T-helper 2 cell treated with Interferon-gamma antibody and Interleukin-4, amounts not matched to agents 100 ng/mL and 5 ng/mL, for 36 hours (primary cell): ENCODE measurements around the gene LARP4B. TPM values are rescaled to one million over a fixed set of nuclear protein-coding genes. Genes with fewer than 3 reads are reported as not detected.

Experiments used
- intact Hi-C: fragments of 100-400 bp; cut with micrococcal nuclease; formaldehyde crosslinking; loops from one replicate; pipeline ENCODE4 v1.15.1; 2023
- total RNA-seq: library from RNA; stranded (reverse); gene quantifications from 2 replicates; pipeline ENCODE4 v1.2.3, GENCODE V29; 2022

Gene LARP4B
- total RNA-seq, 1 donor from 2014 or later = 117 TPM

- intact Hi-C loops = no loop called here
These were observed 5.3 kb downstream of the LARP4B start for GRCh38 chr10:926075-926698.

- intact Hi-C loops = no loop called here
These were observed 7.0 kb downstream of the LARP4B start for GRCh38 chr10:924524-924859.

GRCh38 chr10:923844-924523, 7.5 kb downstream of the LARP4B start:
- intact Hi-C loops = no loop called here

- intact Hi-C loops = no loop called here
These were observed 9.8 kb downstream of the LARP4B start for GRCh38 chr10:921471-922414.

GRCh38 chr10:920450-920849, 11.1 kb downstream of the LARP4B start:
- intact Hi-C loops = no loop called here

- intact Hi-C loops = no loop called here
These were observed 12.0 kb downstream of the LARP4B start for GRCh38 chr10:919481-919880.

- intact Hi-C loops = no loop called here
These were observed 13.5 kb downstream of the LARP4B start for GRCh38 chr10:917999-918398.

- intact Hi-C loops = no loop called here
These were observed 14.1 kb downstream of the LARP4B start for GRCh38 chr10:917416-917720.

- intact Hi-C loops = no loop called here
These were observed 14.6 kb downstream of the LARP4B start for GRCh38 chr10:916716-917415.

GRCh38 chr10:909831-910230, 21.7 kb downstream of the LARP4B start:
- intact Hi-C loops = no loop called here

- intact Hi-C loops = no loop called here
These were observed 25.5 kb downstream of the LARP4B start for GRCh38 chr10:905972-906371.

- intact Hi-C loops = no loop called here
These were observed 26.0 kb downstream of the LARP4B start for GRCh38 chr10:905503-905902.

- intact Hi-C loops = no loop called here
These were observed 27.1 kb downstream of the LARP4B start for GRCh38 chr10:904403-904802.

GRCh38 chr10:898141-898540, 33.4 kb downstream of the LARP4B start:
- intact Hi-C loops = no loop called here

GRCh38 chr10:896982-897381, 34.5 kb downstream of the LARP4B start:
- intact Hi-C loops = no loop called here

GRCh38 chr10:895324-895723, 36.2 kb downstream of the LARP4B start:
- intact Hi-C loops = no loop called here

- intact Hi-C loops = no loop called here
These were observed 52.6 kb downstream of the LARP4B start for GRCh38 chr10:878895-879294.

- intact Hi-C loops = no loop called here
These were observed 53.2 kb downstream of the LARP4B start for GRCh38 chr10:878333-878759.

GRCh38 chr10:876438-876837, 55.1 kb downstream of the LARP4B start:
- intact Hi-C loops = no loop called here

- intact Hi-C loops = no loop called here
These were observed 58.5 kb downstream of the LARP4B start for GRCh38 chr10:873020-873419.

GRCh38 chr10:871951-872403, 59.5 kb downstream of the LARP4B start:
- intact Hi-C loops = no loop called here
